Suprapubic skin (tissue), 4 donors: ENCODE data around the gene MYB. TPM values are rescaled to one million over a fixed set of nuclear protein-coding genes. Genes with fewer than 3 reads are reported as not detected.

ENCODE experiments used
- DNase-seq, 2 donors: peaks; one replicate each; pipeline ENCODE4 v3.0.0-alpha.2; 2019; ENCODE audit warnings: low spot score in 2 of 2
- H3K27ac ChIP-seq: fragments of 200-600 bp; sonication (generic); one replicate; pipeline ENCODE4 v1.5.1; 2019
- H3K27me3 ChIP-seq: fragments of 200-600 bp; sonication (generic); one replicate; pipeline ENCODE4 v1.5.1; 2019
- H3K36me3 ChIP-seq: fragments of 200-600 bp; sonication (generic); one replicate; pipeline ENCODE4 v1.5.1; 2019
- H3K4me1 ChIP-seq: fragments of 200-600 bp; sonication (generic); one replicate; pipeline ENCODE4 v1.5.1; 2019
- H3K4me3 ChIP-seq: fragments of 200-600 bp; sonication (generic); one replicate; pipeline ENCODE4 v1.5.1; 2019; ENCODE audit warnings: mild to moderate bottlenecking
- H3K9me3 ChIP-seq: fragments of 200-600 bp; sonication (generic); one replicate; pipeline ENCODE4 v1.5.1; 2019
- EP300 ChIP-seq: sonication (generic); formaldehyde crosslinking; IDR thresholded peaks from one replicate; pipeline ENCODE4 v1.6.1; 2017; ENCODE audit warnings: antibody characterized with exemption
- POLR2A ChIP-seq, 2 donors: fragments of 450-650 bp; IDR thresholded peaks; one replicate each; pipeline ENCODE4 v1.6.1; 2017; ENCODE audit warnings: antibody characterized with exemption in 2 of 2, mild to moderate bottlenecking in 2 of 2, moderate library complexity in 2 of 2
- POLR2AphosphoS5 ChIP-seq, 3 donors: sonication (generic); formaldehyde crosslinking; IDR thresholded peaks; one replicate each; pipeline ENCODE4 v1.6.1; 2017; ENCODE audit warnings: antibody characterized with exemption in 3 of 3
- WGBS: methylation state at CpG from one replicate; pipeline ENCODE4 v1.1.5; 2018; 5-methylcytosine and 5-hydroxymethylcytosine counted together
- total RNA-seq, 4 donors: library from RNA; depleted of rRNA; stranded (reverse); fragments of >200 nt; gene quantifications; one replicate each; pipeline ENCODE4 v1.1.0, GENCODE V29; 2016
- TF ChIP-seq, protein P1 (sequence below), 2 donors: fragments of 200-600 bp in 1 of 2; fragments of 450-650 bp in 1 of 2; sonication (generic) in 1 of 2; IDR thresholded peaks; one replicate each; pipeline ENCODE4 v1.5.1; 2016 to 2019; ENCODE audit warnings: antibody characterized with exemption in 2 of 2, mild to moderate bottlenecking in 1 of 2, moderate library complexity in 1 of 2

Gene MYB
- total RNA-seq, 4 donors from 2014 or later: 5.1 to 18.0 (median 8.8) TPM

DNA sequence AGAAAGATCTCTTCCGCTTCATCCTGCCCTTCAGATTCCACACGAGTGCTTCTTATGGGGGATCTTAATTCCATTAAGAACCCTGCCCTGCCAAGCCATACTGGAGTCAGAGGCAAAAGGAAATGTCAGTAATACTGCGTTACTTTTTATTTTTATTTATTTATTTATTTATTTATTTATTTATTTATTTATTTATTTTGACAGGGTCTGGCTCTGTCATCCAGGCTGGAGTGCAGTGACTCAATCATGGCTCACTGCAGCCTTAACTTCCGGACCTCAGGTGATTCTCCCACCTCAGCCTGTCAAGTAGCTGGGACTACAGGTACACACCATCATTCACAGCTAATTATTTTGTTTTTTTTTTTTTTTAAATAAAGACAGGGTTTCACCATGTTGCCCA, 79.5 kb downstream of the MYB start:
- 89% methylated on average over 4 of the region's 4 CpGs for WGBS
- TF ChIP-seq POLR2A (IDR thresholded peaks at IDR 0.05) (no peak), EP300 (no peak), POLR2AphosphoS5 (IDR thresholded peaks at IDR 0.05) (no peak)
- TF ChIP-seq, protein P1, sequence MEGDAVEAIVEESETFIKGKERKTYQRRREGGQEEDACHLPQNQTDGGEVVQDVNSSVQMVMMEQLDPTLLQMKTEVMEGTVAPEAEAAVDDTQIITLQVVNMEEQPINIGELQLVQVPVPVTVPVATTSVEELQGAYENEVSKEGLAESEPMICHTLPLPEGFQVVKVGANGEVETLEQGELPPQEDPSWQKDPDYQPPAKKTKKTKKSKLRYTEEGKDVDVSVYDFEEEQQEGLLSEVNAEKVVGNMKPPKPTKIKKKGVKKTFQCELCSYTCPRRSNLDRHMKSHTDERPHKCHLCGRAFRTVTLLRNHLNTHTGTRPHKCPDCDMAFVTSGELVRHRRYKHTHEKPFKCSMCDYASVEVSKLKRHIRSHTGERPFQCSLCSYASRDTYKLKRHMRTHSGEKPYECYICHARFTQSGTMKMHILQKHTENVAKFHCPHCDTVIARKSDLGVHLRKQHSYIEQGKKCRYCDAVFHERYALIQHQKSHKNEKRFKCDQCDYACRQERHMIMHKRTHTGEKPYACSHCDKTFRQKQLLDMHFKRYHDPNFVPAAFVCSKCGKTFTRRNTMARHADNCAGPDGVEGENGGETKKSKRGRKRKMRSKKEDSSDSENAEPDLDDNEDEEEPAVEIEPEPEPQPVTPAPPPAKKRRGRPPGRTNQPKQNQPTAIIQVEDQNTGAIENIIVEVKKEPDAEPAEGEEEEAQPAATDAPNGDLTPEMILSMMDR (IDR thresholded peaks at IDR 0.05): no peak
- no peak for DNase-seq
- peaks cover 3% of the 10 kb centered on the region for H3K4me1 ChIP-seq
- no peak overlapping the region for H3K27ac ChIP-seq
- no peaks in the 10 kb centered on the region for H3K27me3 ChIP-seq
- H3K36me3 ChIP-seq: no peaks in the 10 kb centered on the region
- H3K9me3 ChIP-seq: no peaks in the 10 kb centered on the region
- no peak overlapping the region for H3K4me3 ChIP-seq

DNA sequence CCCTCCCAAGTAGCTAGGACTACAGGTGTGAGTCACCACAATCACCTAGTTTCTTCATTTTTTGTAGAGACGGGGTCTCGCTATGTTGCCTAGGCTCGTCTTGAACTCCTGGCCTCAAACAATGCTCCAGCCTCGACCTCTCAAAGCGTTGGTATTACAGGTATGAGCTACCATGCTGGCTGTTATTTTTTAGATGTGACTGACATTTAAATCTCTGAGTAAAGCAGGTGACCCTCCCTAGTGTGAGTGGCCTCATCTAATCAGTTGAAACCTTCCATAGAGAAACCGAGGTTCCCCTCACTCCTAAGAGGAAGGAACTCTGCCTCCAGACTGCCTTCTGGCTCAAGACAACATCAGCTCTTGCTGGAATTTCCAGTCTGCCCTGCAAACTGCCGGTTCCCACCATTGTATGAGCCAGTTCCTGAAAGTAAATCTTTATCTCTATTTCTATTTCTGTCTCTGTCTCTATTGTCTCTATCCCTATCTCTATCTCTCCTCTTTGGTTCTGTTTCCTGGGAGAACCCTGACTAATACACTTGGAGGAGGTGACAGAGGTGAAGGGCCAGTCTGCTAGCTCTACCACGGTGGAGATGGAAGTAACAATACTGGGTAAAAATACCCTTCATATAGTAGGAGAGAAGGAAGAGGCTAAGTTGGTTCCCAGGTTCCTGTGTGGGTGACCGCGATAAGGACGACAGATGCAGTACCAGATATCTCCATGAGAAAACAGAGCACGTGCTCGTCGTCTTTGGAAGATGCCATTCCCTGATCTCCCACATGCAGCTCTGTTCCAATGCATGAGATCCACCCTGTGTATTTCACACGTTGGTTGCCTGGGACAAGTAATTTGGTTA, 81.0 kb downstream of the MYB start:
- no peak overlapping the region for H3K4me3 ChIP-seq
- WGBS: 85% methylated on average over 15 of the region's 15 CpGs
- no peaks in the 10 kb centered on the region for H3K27me3 ChIP-seq
- H3K9me3 ChIP-seq: no peaks in the 10 kb centered on the region
- H3K27ac ChIP-seq: no peak overlapping the region
- DNase-seq: no peak
- TF ChIP-seq POLR2AphosphoS5 (IDR thresholded peaks at IDR 0.05): no peak
- TF ChIP-seq, protein P1 (IDR thresholded peaks at IDR 0.05): no peak
- TF ChIP-seq EP300: no peak
- no peak for TF ChIP-seq POLR2A (IDR thresholded peaks at IDR 0.05)
- peaks cover 3% of the 10 kb centered on the region for H3K4me1 ChIP-seq
- no peaks in the 10 kb centered on the region for H3K36me3 ChIP-seq

DNA sequence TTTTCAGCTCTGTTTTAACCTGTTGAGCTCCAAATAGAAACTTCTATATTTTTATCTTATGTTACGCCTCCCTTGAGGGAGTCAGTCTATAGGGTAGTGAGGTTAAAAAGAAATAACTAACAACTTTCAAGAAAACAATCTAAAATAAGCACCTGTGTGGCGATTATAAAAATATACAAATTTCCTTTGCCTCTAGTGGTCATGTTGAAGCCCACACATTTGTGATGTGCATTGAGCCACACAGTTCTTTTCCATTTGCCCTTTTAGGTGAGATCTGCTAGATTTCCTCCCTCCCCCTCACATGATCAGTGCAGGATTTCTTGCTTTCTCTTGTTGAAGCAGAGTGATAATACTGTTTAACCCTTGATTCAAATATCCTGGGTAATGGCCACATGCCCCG, 84.2 kb downstream of the MYB start:
- Histone ChIP-seq H3K9me3 (no peaks in the 10 kb centered on the region), H3K4me1 (peaks cover 6% of the 10 kb centered on the region), H3K36me3 (no peaks in the 10 kb centered on the region), H3K27me3 (no peaks in the 10 kb centered on the region), H3K27ac (no peak overlapping the region), H3K4me3 (no peak overlapping the region)
- WGBS: 97% methylated on average over 3 of the region's 3 CpGs
- no peak for TF ChIP-seq EP300
- no peak for TF ChIP-seq POLR2A (IDR thresholded peaks at IDR 0.05)
- TF ChIP-seq, protein P1 (IDR thresholded peaks at IDR 0.05): no peak
- no peak for TF ChIP-seq POLR2AphosphoS5 (IDR thresholded peaks at IDR 0.05)
- no peak for DNase-seq

DNA sequence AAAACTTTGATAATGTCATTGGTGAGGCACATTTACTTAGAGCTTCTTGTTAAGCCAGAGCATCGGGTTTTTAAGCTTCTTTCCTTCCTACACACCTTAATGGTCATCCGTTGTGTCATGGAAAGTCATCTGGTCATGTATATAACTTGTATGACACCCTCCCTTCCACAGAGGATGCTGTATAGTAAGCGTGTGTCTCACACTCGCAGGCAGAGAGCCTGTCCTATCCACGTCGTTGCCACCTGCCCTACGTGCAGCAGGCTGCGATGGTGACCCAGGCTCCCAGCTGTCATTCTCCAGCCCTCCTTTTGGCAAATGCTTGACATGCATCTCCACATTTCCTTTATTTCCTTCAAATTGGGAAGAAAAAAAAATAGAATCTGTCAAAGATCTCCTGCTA, 85.6 kb downstream of the MYB start:
- 84% methylated on average over 8 of the region's 8 CpGs for WGBS
- Histone ChIP-seq H3K27me3 (no peaks in the 10 kb centered on the region), H3K36me3 (no peaks in the 10 kb centered on the region), H3K4me3 (no peak overlapping the region), H3K9me3 (no peaks in the 10 kb centered on the region), H3K27ac (no peak overlapping the region), H3K4me1 (peaks cover 15% of the 10 kb centered on the region)
- no peak for TF ChIP-seq POLR2A (IDR thresholded peaks at IDR 0.05)
- no peak for TF ChIP-seq POLR2AphosphoS5 (IDR thresholded peaks at IDR 0.05)
- TF ChIP-seq, protein P1 (IDR thresholded peaks at IDR 0.05): no peak
- TF ChIP-seq EP300: no peak
- DNase-seq: no peak

DNA sequence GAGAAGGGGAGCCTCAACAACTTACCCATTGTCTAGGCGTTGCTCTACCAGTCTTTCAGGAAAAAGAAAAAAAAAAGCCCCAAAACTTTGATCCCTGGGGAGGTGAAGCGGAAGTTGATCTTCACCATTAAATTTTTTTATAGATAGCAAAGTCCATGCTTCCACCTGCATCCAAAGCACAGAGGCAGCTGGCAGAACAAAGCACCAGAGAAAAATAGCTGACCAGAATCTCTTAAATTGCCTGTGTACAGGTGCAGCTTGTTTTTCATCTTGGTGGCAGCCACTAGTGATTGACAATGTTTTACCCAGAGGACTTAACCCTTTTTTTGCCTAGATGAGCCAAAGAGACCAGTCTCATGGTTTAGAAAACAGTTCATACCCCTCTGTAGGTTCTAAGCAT, 86.0 kb downstream of the MYB start:
- no peaks in the 10 kb centered on the region for H3K27me3 ChIP-seq
- H3K4me3 ChIP-seq: no peak overlapping the region
- TF ChIP-seq, protein P1 (IDR thresholded peaks at IDR 0.05): no peak
- TF ChIP-seq POLR2A (IDR thresholded peaks at IDR 0.05) (no peak), POLR2AphosphoS5 (IDR thresholded peaks at IDR 0.05) (no peak), EP300 (no peak)
- DNase-seq: no peak
- H3K9me3 ChIP-seq: no peaks in the 10 kb centered on the region
- no peaks in the 10 kb centered on the region for H3K36me3 ChIP-seq
- no peak overlapping the region for H3K27ac ChIP-seq
- WGBS: 71% methylated on average over 2 of the region's 2 CpGs
- peaks cover 15% of the 10 kb centered on the region for H3K4me1 ChIP-seq
